HCT116 (cell line): ENCODE measurements around the gene SEC14L1. TPM values are rescaled to one million over a fixed set of nuclear protein-coding genes. Genes with fewer than 3 reads are reported as not detected.
A peak's percentile ranks its signal among the peaks of the same experiment; 100 is the strongest.

ENCODE experiments used
- ATAC-seq: fragments of 200-7000 bp; cut with Tn5 transposase; 2 replicates; pipeline ENCODE4 v1.9.1; 2020; ENCODE audit warnings: mild to moderate bottlenecking, moderate library complexity
- BruUV-seq: library from RNA; stranded (reverse); fragments of 400-500 nt; replicated peaks from 2 replicates; lab custom pipeline; 2021; lab: Mats Ljungman, UMichigan
- CTCF ChIA-PET: fragments of 300-600 bp; sonication (Branson Sonifier 250); formaldehyde crosslinking; loops from one replicate; lab custom pipeline; 2021; ENCODE audit warnings: antibody characterized with exemption; lab: Charles Lee
- POLR2A ChIA-PET: fragments of 300-600, 350-600 bp; sonication (Branson Sonifier 250); formaldehyde crosslinking; loops from one replicate; lab custom pipeline; 2021; ENCODE audit warnings: antibody characterized with exemption; lab: Charles Lee
- RAD21 ChIA-PET, 2 experiments: fragments of 300-600 bp; sonication (Branson Sonifier 250); formaldehyde crosslinking; loops; one replicate each; lab custom pipeline; 2023; ENCODE audit warnings: low total read pairs in 2 of 2; ENCODE audit not compliant: uncharacterized antibody in 2 of 2, unreplicated experiment in 2 of 2, low non-redundant PET in 1 of 2; lab: Charles Lee
- DNase-seq: peaks from one replicate; pipeline ENCODE4 v3.0.0-alpha.2; 2010; ENCODE audit warnings: low read depth, low spot score
- H2AFZ ChIP-seq: fragments of 200-600 bp; shearing (Covaris generic), sonication (generic); 2 replicates; pipeline ENCODE4 v1.6.1; 2017; ENCODE audit warnings: low read depth, mixed run types, mixed read lengths, antibody characterized with exemption, low read length; ENCODE audit not compliant: poor library complexity, severe bottlenecking
- H3K27ac ChIP-seq: 2 replicates; pipeline ENCODE4 v1.5.1; 2012; ENCODE audit warnings: low read depth, low read length
- H3K27me3 ChIP-seq: fragments of 200-600 bp; sonication (generic); 2 replicates; pipeline ENCODE4 v1.6.1; 2016; ENCODE audit warnings: mixed run types, low read length, mixed read lengths; ENCODE audit not compliant: insufficient read depth
- H3K36me3 ChIP-seq, 2 experiments: fragments of 200-500 bp in 1 of 2; fragments of 200-600 bp in 1 of 2; sonication (Bioruptor generic) in 1 of 2; sonication (generic) in 1 of 2; 2 replicates each; pipeline versions ENCODE4 v1.5.1 to v1.6.1; 2014 to 2016; ENCODE audit warnings: low read length in 2 of 2, inconsistent platforms in 1 of 2, mixed read lengths in 1 of 2, mixed run types in 1 of 2; ENCODE audit not compliant: insufficient read depth in 2 of 2, control insufficient read depth in 1 of 2
- H3K4me1 ChIP-seq, 2 experiments: fragments of 200-600 bp in 1 of 2; sonication (generic) in 1 of 2; 2 replicates each; pipeline versions ENCODE4 v1.5.1 to v1.6.1; 2012 to 2017; ENCODE audit warnings: low read length in 2 of 2, inconsistent platforms in 1 of 2, mild to moderate bottlenecking in 1 of 2, mixed read lengths in 1 of 2, mixed run types in 1 of 2, moderate library complexity in 1 of 2; ENCODE audit not compliant: insufficient read depth in 2 of 2, control insufficient read depth in 1 of 2
- H3K4me2 ChIP-seq: fragments of 200-600 bp; sonication (generic); 2 replicates; pipeline ENCODE4 v1.6.1; 2017; ENCODE audit warnings: mixed run types, low read length, mixed read lengths
- H3K4me3 ChIP-seq, 2 experiments: fragments of 200-600 bp in 1 of 2; sonication (generic) in 1 of 2; replicated peaks in 1 of 2; 2 replicates each; pipeline ENCODE4 v1.5.1; 2011 to 2016; ENCODE audit warnings: low read length in 2 of 2, control low read depth in 1 of 2, low read depth in 1 of 2, mild to moderate bottlenecking in 1 of 2, mixed read lengths in 1 of 2, mixed run types in 1 of 2
- H3K79me2 ChIP-seq: fragments of 200-600 bp; sonication (generic); 2 replicates; pipeline ENCODE4 v1.6.1; 2017; ENCODE audit warnings: mild to moderate bottlenecking, mixed run types, low read length, moderate library complexity, mixed read lengths; ENCODE audit not compliant: insufficient read depth
- H3K9ac ChIP-seq: fragments of 200-600 bp; sonication (generic); 2 replicates; pipeline ENCODE4 v1.6.1; 2016; ENCODE audit warnings: low read length, mixed read lengths
- H3K9me2 ChIP-seq: fragments of 200-600 bp; sonication (generic), shearing (Covaris generic); 2 replicates; pipeline ENCODE4 v1.6.1; 2017; ENCODE audit warnings: mixed run types, mild to moderate bottlenecking, moderate library complexity; ENCODE audit not compliant: insufficient read depth
- H3K9me3 ChIP-seq, 2 experiments: fragments of 200-500 bp in 1 of 2; fragments of 200-600 bp in 1 of 2; sonication (Bioruptor generic) in 1 of 2; sonication (generic) in 1 of 2; 2 replicates each; pipeline ENCODE4 v1.6.1; 2014 to 2017; ENCODE audit warnings: low read length in 2 of 2, mixed read lengths in 2 of 2, inconsistent platforms in 1 of 2, low read depth in 1 of 2, mild to moderate bottlenecking in 1 of 2, mixed run types in 1 of 2, moderate library complexity in 1 of 2; ENCODE audit not compliant: control insufficient read depth in 1 of 2, insufficient read depth in 1 of 2
- H4K20me1 ChIP-seq: fragments of 200-600 bp; sonication (generic), shearing (Covaris generic); 2 replicates; pipeline ENCODE4 v1.6.1; 2017; ENCODE audit warnings: mixed run types, mild to moderate bottlenecking, moderate library complexity; ENCODE audit not compliant: insufficient read depth
- CBX3 ChIP-seq: IDR thresholded peaks from 2 replicates; pipeline ENCODE4 v1.6.1; 2012; ENCODE audit warnings: low read depth
- EGR1 ChIP-seq: IDR thresholded peaks from 2 replicates; pipeline ENCODE4 v1.6.1; 2012; ENCODE audit warnings: low read depth
- FOSL1 ChIP-seq: IDR thresholded peaks from 2 replicates; pipeline ENCODE4 v1.6.1; 2012; ENCODE audit warnings: low read depth
- RAD21 ChIP-seq: IDR thresholded peaks from 2 replicates; pipeline ENCODE4 v1.6.1; 2012; ENCODE audit warnings: low read depth, mild to moderate bottlenecking
- SIN3A ChIP-seq: IDR thresholded peaks from 2 replicates; pipeline ENCODE4 v1.6.1; 2012; ENCODE audit warnings: low read depth
- intact Hi-C: fragments of 100-400 bp; cut with micrococcal nuclease; formaldehyde crosslinking; loops from 2 replicates; pipeline ENCODE4 v1.10.0; 2022
- total RNA-seq: library from RNA; stranded (reverse); gene quantifications from one replicate; pipeline ENCODE4 v1.2.1, GENCODE V29; 2021; ENCODE audit not compliant: unreplicated experiment
- TF ChIP-seq, protein P1 (sequence below): IDR thresholded peaks from 2 replicates; pipeline ENCODE4 v1.6.1; 2012
- TF ChIP-seq, protein P2 (sequence below): IDR thresholded peaks from 2 replicates; pipeline ENCODE4 v1.6.1; 2012; ENCODE audit warnings: low read depth

SEC14L1 gene
- total RNA-seq, 1 experiment from 2014 or later = 59.7 TPM

DNA sequence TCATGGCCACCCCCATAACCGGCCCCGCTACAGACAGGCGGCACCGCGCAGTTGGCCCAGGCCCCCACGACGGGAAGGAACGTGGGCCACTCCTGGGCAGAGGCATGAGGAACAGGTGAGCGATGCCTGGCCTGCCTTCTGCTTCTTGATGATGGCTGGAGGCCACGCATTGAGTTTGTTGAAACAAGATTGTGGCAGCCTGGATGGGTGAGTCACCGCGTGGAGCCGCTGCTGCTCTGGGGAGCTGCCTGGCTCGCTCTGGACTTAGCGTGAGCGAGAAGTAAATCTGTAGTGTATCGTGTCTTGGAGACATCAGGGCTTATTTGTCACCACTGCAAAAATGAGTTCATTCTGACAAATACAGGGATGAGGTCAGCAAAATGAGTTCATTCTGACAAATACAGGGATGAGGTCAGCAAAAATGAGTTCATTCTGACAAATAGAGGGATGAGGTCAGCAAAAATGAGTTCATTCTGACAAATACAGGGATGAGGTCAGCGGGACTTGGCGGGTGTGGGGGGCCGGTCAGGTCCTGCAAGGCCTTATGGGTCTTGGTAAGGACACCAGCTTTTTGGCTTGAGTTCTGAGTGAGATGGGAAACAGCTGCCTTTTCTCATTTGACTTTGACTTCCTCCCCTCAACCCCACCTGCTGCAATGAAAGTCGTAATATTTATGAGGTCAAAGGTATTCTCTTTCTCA is 93.0 kb downstream of the SEC14L1 start:
- Histone ChIP-seq H3K9ac (no peak overlapping the region), H3K4me2 (peak overlapping the region; percentile 10; the same call in 1 of the 2 replicates), H3K9me2 (no peaks in the 10 kb centered on the region), H2AFZ (no peak overlapping the region), H3K9me3 (peaks cover 0 to 4% of the 10 kb centered on the region in 2 experiments; a peak in 1 of 4 replicates), H3K4me3 (no peak overlapping the region), H3K36me3 (no peaks in the 10 kb centered on the region), H4K20me1 (no peaks in the 10 kb centered on the region), H3K79me2 (no peaks in the 10 kb centered on the region), H3K4me1 (peaks cover 0 to 9% of the 10 kb centered on the region in 2 experiments; a peak in 2 of 4 replicates), H3K27ac (no peak overlapping the region), H3K27me3 (no peaks in the 10 kb centered on the region)
- POLR2A ChIA-PET = no interaction called here
- no TSS peak for BruUV-seq
- DNase-seq (no peak), ATAC-seq (0 out of 2 replicates have a peak, but pooled peaks have one; percentile 29)
- CTCF ChIA-PET = interaction anchor here (1.2 kb wide), 1 partner anchor 178 kb away, joined by 3 read pairs; no protein-coding TSS in a partner anchor
- RAD21 ChIA-PET = no interaction called here
- TF ChIP-seq, protein P1, sequence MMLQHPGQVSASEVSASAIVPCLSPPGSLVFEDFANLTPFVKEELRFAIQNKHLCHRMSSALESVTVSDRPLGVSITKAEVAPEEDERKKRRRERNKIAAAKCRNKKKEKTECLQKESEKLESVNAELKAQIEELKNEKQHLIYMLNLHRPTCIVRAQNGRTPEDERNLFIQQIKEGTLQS = peak; percentile 84
- no peak for TF ChIP-seq SIN3A
- peak; percentile 60; the same call in 1 of the 2 replicates for TF ChIP-seq CBX3
- peak; percentile 66 for TF ChIP-seq FOSL1
- intact Hi-C loops = no loop called here

DNA sequence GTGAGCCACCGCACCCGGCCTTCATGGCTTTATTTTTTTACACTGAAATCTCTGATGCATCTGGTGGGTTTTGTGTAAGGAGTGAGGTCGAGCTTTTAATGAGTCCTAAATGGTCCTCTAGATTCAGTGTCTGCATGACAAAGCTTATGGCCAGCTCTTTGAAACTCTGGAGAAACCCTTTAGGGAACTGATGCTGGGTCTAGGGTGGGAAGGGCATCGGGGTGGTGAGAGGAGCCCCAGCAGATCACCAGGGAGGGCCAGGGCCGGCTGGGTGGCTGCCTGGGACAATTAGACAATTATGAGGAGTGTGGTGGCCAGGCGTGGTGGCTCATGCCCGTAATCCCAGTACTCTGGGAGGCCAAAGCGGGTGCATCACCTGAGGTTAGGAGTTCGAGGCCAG is 93.9 kb downstream of the SEC14L1 start:
- no peak for ATAC-seq
- H3K27ac ChIP-seq = no peak overlapping the region
- H3K4me2 ChIP-seq = no peak overlapping the region
- no TSS peak for BruUV-seq
- peaks cover 0 to 9% of the 10 kb centered on the region in 2 experiments; a peak in 2 of 4 replicates for H3K4me1 ChIP-seq
- no peaks in the 10 kb centered on the region for H3K9me2 ChIP-seq
- no peaks in the 10 kb centered on the region for H3K27me3 ChIP-seq
- H3K9ac ChIP-seq = no peak overlapping the region
- no peak overlapping the region for H3K4me3 ChIP-seq
- H3K9me3 ChIP-seq = peaks cover 0 to 4% of the 10 kb centered on the region in 2 experiments; a peak in 1 of 4 replicates
- no peaks in the 10 kb centered on the region for H3K79me2 ChIP-seq
- no peaks in the 10 kb centered on the region for H3K36me3 ChIP-seq
- TF ChIP-seq, protein P2, sequence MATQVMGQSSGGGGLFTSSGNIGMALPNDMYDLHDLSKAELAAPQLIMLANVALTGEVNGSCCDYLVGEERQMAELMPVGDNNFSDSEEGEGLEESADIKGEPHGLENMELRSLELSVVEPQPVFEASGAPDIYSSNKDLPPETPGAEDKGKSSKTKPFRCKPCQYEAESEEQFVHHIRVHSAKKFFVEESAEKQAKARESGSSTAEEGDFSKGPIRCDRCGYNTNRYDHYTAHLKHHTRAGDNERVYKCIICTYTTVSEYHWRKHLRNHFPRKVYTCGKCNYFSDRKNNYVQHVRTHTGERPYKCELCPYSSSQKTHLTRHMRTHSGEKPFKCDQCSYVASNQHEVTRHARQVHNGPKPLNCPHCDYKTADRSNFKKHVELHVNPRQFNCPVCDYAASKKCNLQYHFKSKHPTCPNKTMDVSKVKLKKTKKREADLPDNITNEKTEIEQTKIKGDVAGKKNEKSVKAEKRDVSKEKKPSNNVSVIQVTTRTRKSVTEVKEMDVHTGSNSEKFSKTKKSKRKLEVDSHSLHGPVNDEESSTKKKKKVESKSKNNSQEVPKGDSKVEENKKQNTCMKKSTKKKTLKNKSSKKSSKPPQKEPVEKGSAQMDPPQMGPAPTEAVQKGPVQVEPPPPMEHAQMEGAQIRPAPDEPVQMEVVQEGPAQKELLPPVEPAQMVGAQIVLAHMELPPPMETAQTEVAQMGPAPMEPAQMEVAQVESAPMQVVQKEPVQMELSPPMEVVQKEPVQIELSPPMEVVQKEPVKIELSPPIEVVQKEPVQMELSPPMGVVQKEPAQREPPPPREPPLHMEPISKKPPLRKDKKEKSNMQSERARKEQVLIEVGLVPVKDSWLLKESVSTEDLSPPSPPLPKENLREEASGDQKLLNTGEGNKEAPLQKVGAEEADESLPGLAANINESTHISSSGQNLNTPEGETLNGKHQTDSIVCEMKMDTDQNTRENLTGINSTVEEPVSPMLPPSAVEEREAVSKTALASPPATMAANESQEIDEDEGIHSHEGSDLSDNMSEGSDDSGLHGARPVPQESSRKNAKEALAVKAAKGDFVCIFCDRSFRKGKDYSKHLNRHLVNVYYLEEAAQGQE = no peak
- no peak for TF ChIP-seq EGR1
- no peak for TF ChIP-seq RAD21
- TF ChIP-seq, all 23 proteins: peak for 0
- Histone ChIP-seq H4K20me1 (no peaks in the 10 kb centered on the region), H2AFZ (no peak overlapping the region)
- ChIA-PET CTCF (interaction anchor here (1.2 to 1.4 kb wide), 2 partner anchors 13 to 179 kb away, joined by 3 read pairs; no protein-coding TSS in a partner anchor), POLR2A (no interaction called here), RAD21 (no interaction called here)
- no peak for DNase-seq
- intact Hi-C loops = no loop called here
